Measurements from ENCODE around the gene MRPS24. TPM values are rescaled to one million over a fixed set of nuclear protein-coding genes. Genes with fewer than 3 reads are reported as not detected.
A peak's percentile ranks its signal among the peaks of the same experiment; 100 is the strongest.
"Not testable (repeated sequence)": the region's sequence is repeated elsewhere in the genome, so short reads cannot be mapped to it uniquely, and the experiment has no call there.

Gene MRPS24
- total RNA-seq, 1 donor from 2014 or later, result 68.8 TPM

DNA sequence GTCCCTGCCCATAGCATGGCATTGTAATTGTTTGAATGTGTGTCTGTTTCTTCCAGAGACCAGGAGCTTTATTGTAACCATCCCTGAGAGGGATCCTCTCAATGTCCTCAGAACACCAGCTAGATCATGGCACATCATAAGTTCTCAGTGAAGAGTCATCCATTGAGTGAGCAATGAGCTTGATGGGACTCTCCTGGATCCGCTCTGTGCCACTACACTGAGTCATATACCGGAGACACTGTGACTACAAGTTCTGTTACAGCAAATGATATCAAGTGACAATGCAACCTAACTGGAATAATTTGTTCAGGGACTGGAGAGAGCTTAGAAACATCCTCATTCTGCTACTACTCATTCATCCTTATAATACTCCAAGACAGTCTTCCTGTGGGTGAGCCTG is 25.1 kb downstream of the MRPS24 start:
- no peaks in the 10 kb centered on the region for H3K9me3 ChIP-seq
- no peak overlapping the region for H3K4me3 ChIP-seq
- H3K4me1 ChIP-seq, result no peaks in the 10 kb centered on the region
- intact Hi-C loops (cut with DNase I), result no loop called here
- no peaks in the 10 kb centered on the region for H3K27me3 ChIP-seq
- TF ChIP-seq POLR2AphosphoS5 (IDR thresholded peaks at IDR 0.05; ENCODE audit: insufficient read depth in 1 of 2, low read depth in 1 of 2) (no peak), CTCF (IDR thresholded peaks at IDR 0.05) (no peak), POLR2A (IDR thresholded peaks at IDR 0.05) (no peak)
- H3K27ac ChIP-seq, result no peak overlapping the region
- H3K36me3 ChIP-seq, result no peaks in the 10 kb centered on the region
- DNase-seq (ENCODE audit: extremely low spot score in 2 of 2), result no peak

GRCh38 chr7:43843296-43843695 is 26.0 kb downstream of the MRPS24 start:
- Histone ChIP-seq H3K4me1 (no peaks in the 10 kb centered on the region), H3K27ac (no peak overlapping the region), H3K36me3 (no peaks in the 10 kb centered on the region), H3K9me3 (no peaks in the 10 kb centered on the region), H3K4me3 (no peak overlapping the region), H3K27me3 (no peaks in the 10 kb centered on the region)
- intact Hi-C loops (cut with DNase I), result no loop called here
- no peak for TF ChIP-seq POLR2AphosphoS5 (IDR thresholded peaks at IDR 0.05; ENCODE audit: insufficient read depth in 1 of 2, low read depth in 1 of 2)
- no peak for TF ChIP-seq POLR2A (IDR thresholded peaks at IDR 0.05)
- no peak for TF ChIP-seq CTCF (IDR thresholded peaks at IDR 0.05)
- DNase-seq (ENCODE audit: extremely low spot score in 2 of 2), result no peak

GRCh38 chr7:43838201-43838658 is 31.1 kb downstream of the MRPS24 start:
- no peak for DNase-seq (ENCODE audit: extremely low spot score in 2 of 2)
- H3K27ac ChIP-seq, result no peak overlapping the region
- H3K27me3 ChIP-seq, result no peaks in the 10 kb centered on the region
- no peaks in the 10 kb centered on the region for H3K4me1 ChIP-seq
- no peaks in the 10 kb centered on the region for H3K36me3 ChIP-seq
- TF ChIP-seq POLR2AphosphoS5 (IDR thresholded peaks at IDR 0.05; ENCODE audit: insufficient read depth in 1 of 2, low read depth in 1 of 2) (no peak), POLR2A (IDR thresholded peaks at IDR 0.05) (no peak), CTCF (IDR thresholded peaks at IDR 0.05) (no peak)
- no peak overlapping the region for H3K4me3 ChIP-seq
- no peaks in the 10 kb centered on the region for H3K9me3 ChIP-seq
- intact Hi-C loops (cut with DNase I), result loop anchor here (10.0 kb wide), 1 partner anchor 253 kb away; the partner anchor contains the start of gene STK17A

- Histone ChIP-seq H3K4me1 (no peaks in the 10 kb centered on the region), H3K27ac (no peak overlapping the region), H3K4me3 (peak overlapping the region in 1 of 2 donors; percentile 9), H3K36me3 (no peaks in the 10 kb centered on the region), H3K9me3 (no peaks in the 10 kb centered on the region), H3K27me3 (no peaks in the 10 kb centered on the region)
- intact Hi-C loops (cut with DNase I), result loop anchor here (10.0 kb wide), 1 partner anchor 250 kb away; the partner anchor contains the start of gene STK17A
- TF ChIP-seq POLR2AphosphoS5 (IDR thresholded peaks at IDR 0.05; ENCODE audit: insufficient read depth in 1 of 2, low read depth in 1 of 2), result no peak
- TF ChIP-seq POLR2A (IDR thresholded peaks at IDR 0.05), result no peak
- no peak for TF ChIP-seq CTCF (IDR thresholded peaks at IDR 0.05)
- DNase-seq (ENCODE audit: extremely low spot score in 2 of 2), result no peak
These were observed 34.7 kb downstream of the MRPS24 start for GRCh38 chr7:43834463-43835251.

GRCh38 chr7:43830917-43831316 is 38.4 kb downstream of the MRPS24 start:
- H3K27ac ChIP-seq; DNase-seq (ENCODE audit: extremely low spot score in 2 of 2); H3K4me3 ChIP-seq; H3K9me3 ChIP-seq; H3K36me3 ChIP-seq; H3K4me1 ChIP-seq; H3K27me3 ChIP-seq: not testable (repeated sequence)
- intact Hi-C loops (cut with DNase I), result loop anchor here (10.0 kb wide), 1 partner anchor 246 kb away; the partner anchor contains the start of gene STK17A

Data from vagina (tissue), 2 donors.